MCF 10A (cell line): ENCODE results near the gene ANKIB1. TPM values are rescaled to one million over a fixed set of nuclear protein-coding genes. Genes with fewer than 3 reads are reported as not detected.

Source experiments
- BruUV-seq: library from RNA; stranded (reverse); fragments of 400-500 nt; replicated peaks from 2 replicates; lab custom pipeline; 2021; lab: Mats Ljungman, UMichigan
- CTCF ChIA-PET: fragments of 300-600 bp; sonication (Branson Sonifier 250); formaldehyde crosslinking; extraction: SDS; loops from one replicate; lab custom pipeline; 2021; ENCODE audit warnings: antibody characterized with exemption, inconsistent platforms; lab: Yijun Ruan, JAX
- POLR2A ChIA-PET: fragments of 300-600, 350-650 bp; sonication (Branson Sonifier 250); formaldehyde crosslinking; extraction: SDS; loops from one replicate; lab custom pipeline; 2020; ENCODE audit warnings: antibody characterized with exemption, inconsistent platforms; lab: Yijun Ruan, JAX
- DNase-seq: peaks from one replicate; pipeline ENCODE4 v3.0.0-alpha.2; 2018; ENCODE audit not compliant: unreplicated experiment
- H3K27ac Mint-ChIP-seq: one replicate; pipeline ENCODE4 v1.8.0; 2022; ENCODE audit warnings: mild to moderate bottlenecking, low read depth, mixed read lengths; ENCODE audit not compliant: unreplicated experiment
- H3K27me3 Mint-ChIP-seq: one replicate; pipeline ENCODE4 v1.8.0; 2022; ENCODE audit warnings: mixed read lengths; ENCODE audit not compliant: insufficient read depth, unreplicated experiment
- H3K36me3 Mint-ChIP-seq: one replicate; pipeline ENCODE4 v1.8.0; 2022; ENCODE audit warnings: mild to moderate bottlenecking, moderate library complexity, mixed read lengths; ENCODE audit not compliant: insufficient read depth, unreplicated experiment
- H3K4me1 Mint-ChIP-seq: one replicate; pipeline ENCODE4 v1.8.0; 2022; ENCODE audit warnings: mixed read lengths; ENCODE audit not compliant: insufficient read depth, unreplicated experiment
- H3K4me3 Mint-ChIP-seq: one replicate; pipeline ENCODE4 v1.8.0; 2022; ENCODE audit warnings: mild to moderate bottlenecking, moderate library complexity, mixed read lengths; ENCODE audit not compliant: unreplicated experiment
- H3K9me3 Mint-ChIP-seq: one replicate; pipeline ENCODE4 v1.8.0; 2022; ENCODE audit warnings: mixed read lengths; ENCODE audit not compliant: unreplicated experiment
- intact Hi-C: fragments of 100-400 bp; cut with micrococcal nuclease; formaldehyde crosslinking; loops from 2 replicates; pipeline ENCODE4 v1.14.1; 2022
- total RNA-seq: library from RNA; stranded (reverse); gene quantifications from 2 replicates; pipeline ENCODE4 v1.2.3, GENCODE V29; 2022
- TF ChIP-seq, protein P1 (sequence below): fragments of 200-600 bp; IDR thresholded peaks from one replicate; pipeline ENCODE4 v1.8.0; 2022; ENCODE audit warnings: antibody characterized with exemption, mild to moderate bottlenecking; ENCODE audit not compliant: unreplicated experiment

The ANKIB1 gene
- total RNA-seq, 1 experiment from 2014 or later: 33.0 TPM

- POLR2A ChIA-PET: interaction anchor here (0.6 to 1.3 kb wide), 2 partner anchors 49 to 74 kb away, joined by 3 to 4 read pairs; no protein-coding TSS in a partner anchor
- CTCF ChIA-PET: interaction anchor here (0.6 to 0.7 kb wide), 2 partner anchors 9 to 239 kb away, joined by 3 read pairs; no protein-coding TSS in a partner anchor
- DNase-seq: no peak
- intact Hi-C loops: no loop called here
- peak overlapping the region; percentile 35 for H3K27ac Mint-ChIP-seq
- BruUV-seq: no TSS peak
- no peaks in the 10 kb centered on the region for H3K4me1 Mint-ChIP-seq
- no peaks in the 10 kb centered on the region for H3K27me3 Mint-ChIP-seq
- TF ChIP-seq, protein P1, sequence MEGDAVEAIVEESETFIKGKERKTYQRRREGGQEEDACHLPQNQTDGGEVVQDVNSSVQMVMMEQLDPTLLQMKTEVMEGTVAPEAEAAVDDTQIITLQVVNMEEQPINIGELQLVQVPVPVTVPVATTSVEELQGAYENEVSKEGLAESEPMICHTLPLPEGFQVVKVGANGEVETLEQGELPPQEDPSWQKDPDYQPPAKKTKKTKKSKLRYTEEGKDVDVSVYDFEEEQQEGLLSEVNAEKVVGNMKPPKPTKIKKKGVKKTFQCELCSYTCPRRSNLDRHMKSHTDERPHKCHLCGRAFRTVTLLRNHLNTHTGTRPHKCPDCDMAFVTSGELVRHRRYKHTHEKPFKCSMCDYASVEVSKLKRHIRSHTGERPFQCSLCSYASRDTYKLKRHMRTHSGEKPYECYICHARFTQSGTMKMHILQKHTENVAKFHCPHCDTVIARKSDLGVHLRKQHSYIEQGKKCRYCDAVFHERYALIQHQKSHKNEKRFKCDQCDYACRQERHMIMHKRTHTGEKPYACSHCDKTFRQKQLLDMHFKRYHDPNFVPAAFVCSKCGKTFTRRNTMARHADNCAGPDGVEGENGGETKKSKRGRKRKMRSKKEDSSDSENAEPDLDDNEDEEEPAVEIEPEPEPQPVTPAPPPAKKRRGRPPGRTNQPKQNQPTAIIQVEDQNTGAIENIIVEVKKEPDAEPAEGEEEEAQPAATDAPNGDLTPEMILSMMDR: no peak
- peaks cover 7% of the 10 kb centered on the region for H3K9me3 Mint-ChIP-seq
- H3K36me3 Mint-ChIP-seq: peaks cover 78% of the 10 kb centered on the region
- H3K4me3 Mint-ChIP-seq: no peak overlapping the region
Observed at GRCh38 chr7:92206672-92207071, 39.1 kb upstream of the ANKIB1 start.

- Mint-ChIP-seq H3K27me3 (no peaks in the 10 kb centered on the region), H3K36me3 (peaks cover 79% of the 10 kb centered on the region), H3K4me3 (no peak overlapping the region), H3K27ac (no peak overlapping the region), H3K4me1 (no peaks in the 10 kb centered on the region), H3K9me3 (no peaks in the 10 kb centered on the region)
- POLR2A ChIA-PET: interaction anchor here (0.6 kb wide), 1 partner anchor 89 kb away, joined by 4 read pairs; no protein-coding TSS in a partner anchor
- CTCF ChIA-PET: no interaction called here
- intact Hi-C loops: no loop called here
- TF ChIP-seq, protein P1: no peak
- DNase-seq: no peak
- BruUV-seq: no TSS peak
Observed at GRCh38 chr7:92221766-92222165, 24.0 kb upstream of the ANKIB1 start.

DNA sequence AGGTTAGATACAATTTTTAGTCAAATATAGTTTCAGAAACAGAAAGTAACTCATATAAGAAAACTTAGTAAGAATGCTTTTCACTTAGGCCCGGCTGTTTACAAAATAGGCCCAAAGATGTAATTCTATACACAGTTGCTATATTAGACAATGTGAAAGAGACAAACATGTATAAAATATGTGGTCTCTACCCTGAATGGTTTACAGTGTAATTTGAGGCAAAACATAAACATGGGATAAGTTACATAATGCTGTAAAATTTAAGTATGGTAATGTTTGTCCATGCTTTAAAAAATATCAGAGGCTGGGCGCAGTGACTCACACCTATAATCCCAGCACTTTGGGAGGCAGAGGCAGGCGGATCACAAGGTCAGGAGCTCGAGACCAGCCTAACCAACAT is 18.8 kb upstream of the ANKIB1 start:
- BruUV-seq: no TSS peak
- Mint-ChIP-seq H3K9me3 (no peaks in the 10 kb centered on the region), H3K27me3 (no peaks in the 10 kb centered on the region), H3K4me1 (no peaks in the 10 kb centered on the region), H3K27ac (peak overlapping the region; percentile 35), H3K4me3 (no peak overlapping the region), H3K36me3 (peaks cover 74% of the 10 kb centered on the region)
- POLR2A ChIA-PET: no interaction called here
- CTCF ChIA-PET: no interaction called here
- intact Hi-C loops: no loop called here
- TF ChIP-seq, protein P1: no peak
- no peak for DNase-seq

- Mint-ChIP-seq H3K27me3 (no peaks in the 10 kb centered on the region), H3K9me3 (no peaks in the 10 kb centered on the region), H3K4me3 (no peak overlapping the region), H3K4me1 (no peaks in the 10 kb centered on the region), H3K36me3 (peaks cover 79% of the 10 kb centered on the region), H3K27ac (no peak overlapping the region)
- TF ChIP-seq, protein P1: no peak
- no TSS peak for BruUV-seq
- POLR2A ChIA-PET: no interaction called here
- intact Hi-C loops: no loop called here
- CTCF ChIA-PET: no interaction called here
- DNase-seq: no peak
Observed at GRCh38 chr7:92228100-92228499, 17.7 kb upstream of the ANKIB1 start.
